WTC11 (cell line): ENCODE measurements around the gene ADGRL3. TPM values are rescaled to one million over a fixed set of nuclear protein-coding genes. Genes with fewer than 3 reads are reported as not detected.

Experiments
- ATAC-seq: fragments of 200-7000 bp; cut with Tn5 transposase; 2 replicates; pipeline ENCODE4 v1.10.0; 2021; ENCODE audit warnings: mild to moderate bottlenecking, moderate library complexity
- CTCF ChIA-PET: fragments of 300-600 bp; sonication (Branson Sonifier 250); formaldehyde crosslinking; loops from one replicate; lab custom pipeline; 2021; ENCODE audit warnings: antibody characterized with exemption; lab: Charles Lee
- POLR2A ChIA-PET: fragments of 350-600 bp; sonication (Branson Sonifier 250); formaldehyde crosslinking; loops from one replicate; lab custom pipeline; 2021; ENCODE audit warnings: antibody characterized with exemption; lab: Charles Lee
- DNase-seq: peaks from one replicate; pipeline ENCODE4 v3.0.0; 2021; ENCODE audit warnings: low spot score
- H3K27ac Mint-ChIP-seq: 2 replicates; pipeline ENCODE4 v1.8.0; 2021; ENCODE audit warnings: mixed read lengths
- H3K27me3 Mint-ChIP-seq: 2 replicates; pipeline ENCODE4 v1.8.0; 2021; ENCODE audit warnings: low read depth, mild to moderate bottlenecking, moderate library complexity, mixed read lengths
- H3K36me3 Mint-ChIP-seq: 2 replicates; pipeline ENCODE4 v1.8.0; 2021; ENCODE audit warnings: mixed read lengths
- H3K4me1 Mint-ChIP-seq: 2 replicates; pipeline ENCODE4 v1.8.0; 2022; ENCODE audit warnings: mixed read lengths
- H3K4me3 Mint-ChIP-seq: 2 replicates; pipeline ENCODE4 v1.8.0; 2021; ENCODE audit warnings: mild to moderate bottlenecking, moderate library complexity, mixed read lengths
- H3K9me3 Mint-ChIP-seq: 2 replicates; pipeline ENCODE4 v1.8.0; 2021; ENCODE audit warnings: mixed read lengths
- CREB1 ChIP-seq: sonication (generic); formaldehyde crosslinking; IDR thresholded peaks from 2 replicates; pipeline ENCODE4 v1.8.0; 2023; ENCODE audit warnings: mild to moderate bottlenecking, missing genetic modification reagents
- CTCF ChIP-seq: fragments of 200-600 bp; IDR thresholded peaks from 2 replicates; pipeline ENCODE4 v1.8.0; 2022; ENCODE audit warnings: antibody characterized with exemption
- ESRRA ChIP-seq: sonication (generic); formaldehyde crosslinking; IDR thresholded peaks from 2 replicates; pipeline ENCODE4 v1.8.1; 2022; ENCODE audit warnings: mild to moderate bottlenecking, missing genetic modification reagents, borderline replicate concordance
- ETV6 ChIP-seq: sonication (generic); formaldehyde crosslinking; IDR thresholded peaks from 2 replicates; pipeline ENCODE4 v1.8.1; 2022; ENCODE audit warnings: mild to moderate bottlenecking, missing genetic modification reagents
- FOXP1 ChIP-seq: sonication (generic); formaldehyde crosslinking; IDR thresholded peaks from 2 replicates; pipeline ENCODE4 v1.8.0; 2022; ENCODE audit warnings: missing genetic modification reagents, mild to moderate bottlenecking, moderate library complexity, borderline replicate concordance
- GRHL2 ChIP-seq: fragments of 250-450 bp; sonication (Bioruptor Pico); IDR thresholded peaks from 2 replicates; pipeline ENCODE4 v1.8.0; 2022; ENCODE audit warnings: mild to moderate bottlenecking, moderate library complexity; ENCODE audit not compliant: insufficient replicate concordance, severe bottlenecking
- GTF2I ChIP-seq: fragments of 250-450 bp; sonication (Bioruptor Pico); conservative IDR thresholded peaks from 2 replicates; pipeline ENCODE4 v1.4.0; 2021; ENCODE audit warnings: mild to moderate bottlenecking
- HMGA2 ChIP-seq: fragments of 250-450 bp; sonication (Bioruptor Pico); IDR thresholded peaks from 2 replicates; pipeline ENCODE4 v1.4.0; 2021; ENCODE audit warnings: mild to moderate bottlenecking, moderate library complexity
- IRF2 ChIP-seq: sonication (generic); formaldehyde crosslinking; IDR thresholded peaks from 2 replicates; pipeline ENCODE4 v1.8.0; 2022; ENCODE audit warnings: low read depth, missing genetic modification reagents, borderline replicate concordance
- JUN ChIP-seq: sonication (generic); formaldehyde crosslinking; IDR thresholded peaks from 2 replicates; pipeline ENCODE4 v1.8.0; 2023; ENCODE audit warnings: mild to moderate bottlenecking, missing genetic modification reagents
- NFATC4 ChIP-seq: fragments of 250-450 bp; sonication (Bioruptor Pico); IDR thresholded peaks from 2 replicates; pipeline ENCODE4 v1.9.0; 2021; ENCODE audit warnings: mild to moderate bottlenecking
- NFE2L1 ChIP-seq: sonication (generic); formaldehyde crosslinking; IDR thresholded peaks from 2 replicates; pipeline ENCODE4 v1.8.1; 2023; ENCODE audit warnings: missing genetic modification reagents
- NFYB ChIP-seq: sonication (generic); formaldehyde crosslinking; conservative IDR thresholded peaks from 2 replicates; pipeline ENCODE4 v1.8.0; 2022; ENCODE audit warnings: low read depth, missing genetic modification reagents
- NR1H2 ChIP-seq: sonication (generic); formaldehyde crosslinking; IDR thresholded peaks from 2 replicates; pipeline ENCODE4 v1.9.0; 2021; ENCODE audit warnings: mild to moderate bottlenecking, moderate library complexity, missing genetic modification reagents
- NR3C1 ChIP-seq: sonication (generic); formaldehyde crosslinking; conservative IDR thresholded peaks from 2 replicates; pipeline ENCODE4 v1.8.1; 2023; ENCODE audit warnings: low read depth, mild to moderate bottlenecking, missing genetic modification reagents
- SMAD4 ChIP-seq: sonication (generic); formaldehyde crosslinking; IDR thresholded peaks from 2 replicates; pipeline ENCODE4 v1.8.0; 2022; ENCODE audit warnings: mild to moderate bottlenecking, missing genetic modification reagents
- TEAD1 ChIP-seq: sonication (generic); formaldehyde crosslinking; IDR thresholded peaks from 2 replicates; pipeline ENCODE4 v1.8.0; 2022; ENCODE audit warnings: mild to moderate bottlenecking, missing genetic modification reagents
- TP53 ChIP-seq: sonication (generic); formaldehyde crosslinking; IDR thresholded peaks from 2 replicates; pipeline ENCODE4 v1.8.1; 2023; ENCODE audit warnings: mild to moderate bottlenecking, missing genetic modification reagents
- ZMAT4 ChIP-seq: fragments of 250-450 bp; sonication (Bioruptor Pico); IDR thresholded peaks from 2 replicates; pipeline ENCODE4 v1.9.0; 2021; ENCODE audit warnings: mild to moderate bottlenecking
- ZNF121 ChIP-seq: sonication (generic); formaldehyde crosslinking; IDR thresholded peaks from 2 replicates; pipeline ENCODE4 v1.8.0; 2023; ENCODE audit warnings: missing genetic modification reagents
- ZNF138 ChIP-seq: sonication (generic); formaldehyde crosslinking; conservative IDR thresholded peaks from 2 replicates; pipeline ENCODE4 v1.8.1; 2022; ENCODE audit warnings: mild to moderate bottlenecking, moderate library complexity, missing genetic modification reagents
- ZNF219 ChIP-seq: sonication (generic); formaldehyde crosslinking; IDR thresholded peaks from 2 replicates; pipeline ENCODE4 v1.8.0; 2023; ENCODE audit warnings: missing genetic modification reagents, mild to moderate bottlenecking, borderline replicate concordance
- ZNF263 ChIP-seq: sonication (generic); formaldehyde crosslinking; IDR thresholded peaks from 2 replicates; pipeline ENCODE4 v1.8.1; 2022; ENCODE audit warnings: low read depth, mild to moderate bottlenecking, moderate library complexity, missing genetic modification reagents
- ZNF423 ChIP-seq: fragments of 250-450 bp; sonication (Bioruptor Pico); IDR thresholded peaks from 2 replicates; pipeline ENCODE4 v2.1.2; 2022; ENCODE audit warnings: mild to moderate bottlenecking, moderate library complexity
- total RNA-seq: library from RNA; stranded (reverse); gene quantifications from 3 replicates; pipeline ENCODE4 v1.2.3, GENCODE V29; 2021
- TF ChIP-seq, protein P1 (sequence below): sonication (generic); formaldehyde crosslinking; IDR thresholded peaks from 2 replicates; pipeline ENCODE4 v1.8.1; 2023; ENCODE audit warnings: mild to moderate bottlenecking, missing genetic modification reagents, moderate library complexity
- TF ChIP-seq, protein P2 (sequence below): sonication (generic); formaldehyde crosslinking; IDR thresholded peaks from 2 replicates; pipeline ENCODE4 v1.8.0; 2023; ENCODE audit warnings: mild to moderate bottlenecking, missing genetic modification reagents
- TF ChIP-seq, protein P3 (sequence below): sonication (generic); formaldehyde crosslinking; IDR thresholded peaks from 2 replicates; pipeline ENCODE4 v1.8.1; 2023; ENCODE audit warnings: mild to moderate bottlenecking, missing genetic modification reagents, moderate library complexity

The ADGRL3 gene
- total RNA-seq, 1 experiment from 2014 or later = 8.7 TPM

GRCh38 chr4:61485056-61485455, 284.9 kb downstream of the ADGRL3 start:
- no peaks in the 10 kb centered on the region; the same call in 1 of the 2 replicates for H3K9me3 Mint-ChIP-seq
- CTCF ChIA-PET = no interaction called here
- no peaks in the 10 kb centered on the region for H3K36me3 Mint-ChIP-seq
- POLR2A ChIA-PET = no interaction called here
- H3K27me3 Mint-ChIP-seq = no peaks in the 10 kb centered on the region
- DNase-seq (no peak), ATAC-seq (no peak)
- no peak for TF ChIP-seq HMGA2 (CRISPR knock-in tag)
- no peak for TF ChIP-seq ESRRA (CRISPR knock-in tag)
- TF ChIP-seq ZNF219 (CRISPR knock-in tag) = no peak
- TF ChIP-seq ZNF263 (CRISPR knock-in tag) = no peak
- TF ChIP-seq TP53 = no peak
- TF ChIP-seq ZNF121 (CRISPR knock-in tag) = no peak
- TF ChIP-seq CTCF = no peak
- no peak for TF ChIP-seq ZNF138 (CRISPR knock-in tag)
- TF ChIP-seq ZNF423 (CRISPR knock-in tag) = no peak
- no peak for TF ChIP-seq IRF2
- no peak for TF ChIP-seq NFATC4 (CRISPR knock-in tag)
- no peak for TF ChIP-seq NR3C1 (CRISPR knock-in tag)
- no peak for TF ChIP-seq GTF2I
- no peak for TF ChIP-seq NFE2L1 (CRISPR knock-in tag)
- no peak for TF ChIP-seq NR1H2 (CRISPR knock-in tag)
- no peak for TF ChIP-seq CREB1 (CRISPR knock-in tag)
- no peak for TF ChIP-seq TEAD1 (CRISPR knock-in tag)
- TF ChIP-seq SMAD4 (CRISPR knock-in tag) = no peak
- TF ChIP-seq, protein P1, sequence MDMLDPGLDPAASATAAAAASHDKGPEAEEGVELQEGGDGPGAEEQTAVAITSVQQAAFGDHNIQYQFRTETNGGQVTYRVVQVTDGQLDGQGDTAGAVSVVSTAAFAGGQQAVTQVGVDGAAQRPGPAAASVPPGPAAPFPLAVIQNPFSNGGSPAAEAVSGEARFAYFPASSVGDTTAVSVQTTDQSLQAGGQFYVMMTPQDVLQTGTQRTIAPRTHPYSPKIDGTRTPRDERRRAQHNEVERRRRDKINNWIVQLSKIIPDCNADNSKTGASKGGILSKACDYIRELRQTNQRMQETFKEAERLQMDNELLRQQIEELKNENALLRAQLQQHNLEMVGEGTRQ (CRISPR knock-in tag) = no peak
- TF ChIP-seq, protein P2, sequence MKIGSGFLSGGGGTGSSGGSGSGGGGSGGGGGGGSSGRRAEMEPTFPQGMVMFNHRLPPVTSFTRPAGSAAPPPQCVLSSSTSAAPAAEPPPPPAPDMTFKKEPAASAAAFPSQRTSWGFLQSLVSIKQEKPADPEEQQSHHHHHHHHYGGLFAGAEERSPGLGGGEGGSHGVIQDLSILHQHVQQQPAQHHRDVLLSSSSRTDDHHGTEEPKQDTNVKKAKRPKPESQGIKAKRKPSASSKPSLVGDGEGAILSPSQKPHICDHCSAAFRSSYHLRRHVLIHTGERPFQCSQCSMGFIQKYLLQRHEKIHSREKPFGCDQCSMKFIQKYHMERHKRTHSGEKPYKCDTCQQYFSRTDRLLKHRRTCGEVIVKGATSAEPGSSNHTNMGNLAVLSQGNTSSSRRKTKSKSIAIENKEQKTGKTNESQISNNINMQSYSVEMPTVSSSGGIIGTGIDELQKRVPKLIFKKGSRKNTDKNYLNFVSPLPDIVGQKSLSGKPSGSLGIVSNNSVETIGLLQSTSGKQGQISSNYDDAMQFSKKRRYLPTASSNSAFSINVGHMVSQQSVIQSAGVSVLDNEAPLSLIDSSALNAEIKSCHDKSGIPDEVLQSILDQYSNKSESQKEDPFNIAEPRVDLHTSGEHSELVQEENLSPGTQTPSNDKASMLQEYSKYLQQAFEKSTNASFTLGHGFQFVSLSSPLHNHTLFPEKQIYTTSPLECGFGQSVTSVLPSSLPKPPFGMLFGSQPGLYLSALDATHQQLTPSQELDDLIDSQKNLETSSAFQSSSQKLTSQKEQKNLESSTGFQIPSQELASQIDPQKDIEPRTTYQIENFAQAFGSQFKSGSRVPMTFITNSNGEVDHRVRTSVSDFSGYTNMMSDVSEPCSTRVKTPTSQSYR (CRISPR knock-in tag) = no peak
- no peak overlapping the region for H3K4me3 Mint-ChIP-seq
- H3K4me1 Mint-ChIP-seq = peaks cover 3% of the 10 kb centered on the region
- H3K27ac Mint-ChIP-seq = no peak overlapping the region

- no peaks in the 10 kb centered on the region for H3K27me3 Mint-ChIP-seq
- no peak overlapping the region for H3K4me3 Mint-ChIP-seq
- ChIA-PET POLR2A (no interaction called here), CTCF (no interaction called here)
- peak overlapping the region; percentile 3; the same call in 1 of the 2 replicates for H3K27ac Mint-ChIP-seq
- peak; percentile 51 for ATAC-seq
- peaks cover 29% of the 10 kb centered on the region for H3K4me1 Mint-ChIP-seq
- DNase-seq = no peak
- H3K9me3 Mint-ChIP-seq = no peaks in the 10 kb centered on the region; the same call in 1 of the 2 replicates
- H3K36me3 Mint-ChIP-seq = no peaks in the 10 kb centered on the region
- TF ChIP-seq CTCF (no peak), JUN (CRISPR knock-in tag) (no peak), ZMAT4 (CRISPR knock-in tag) (no peak), NFYB (CRISPR knock-in tag) (no peak), TP53 (no peak), GRHL2 (CRISPR knock-in tag) (no peak), ZNF219 (CRISPR knock-in tag) (no peak), ZNF138 (CRISPR knock-in tag) (no peak), ETV6 (CRISPR knock-in tag) (no peak), FOXP1 (CRISPR knock-in tag) (no peak), SMAD4 (CRISPR knock-in tag) (no peak)
- TF ChIP-seq, protein P3, sequence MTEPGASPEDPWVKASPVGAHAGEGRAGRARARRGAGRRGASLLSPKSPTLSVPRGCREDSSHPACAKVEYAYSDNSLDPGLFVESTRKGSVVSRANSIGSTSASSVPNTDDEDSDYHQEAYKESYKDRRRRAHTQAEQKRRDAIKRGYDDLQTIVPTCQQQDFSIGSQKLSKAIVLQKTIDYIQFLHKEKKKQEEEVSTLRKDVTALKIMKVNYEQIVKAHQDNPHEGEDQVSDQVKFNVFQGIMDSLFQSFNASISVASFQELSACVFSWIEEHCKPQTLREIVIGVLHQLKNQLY = no peak
Measured at GRCh38 chr4:61489927-61490326, 289.8 kb downstream of the ADGRL3 start.
